Spleen (tissue), 11 donors: ENCODE results near the gene CEP63. TPM values are rescaled to one million over a fixed set of nuclear protein-coding genes. Genes with fewer than 3 reads are reported as not detected.

ENCODE experiments used
- DNase-seq: peaks from one replicate; pipeline ENCODE4 v3.0.0-alpha.2; 2020
- H3K27ac ChIP-seq, 8 donors: fragments of 200-600 bp; sonication (generic) in 7 of 8; 1 replicate in 4 of 8; 2 replicates in 4 of 8; pipeline versions ENCODE4 v1.5.0 to v1.8.0; 2016 to 2021; ENCODE audit warnings: inconsistent platforms in 4 of 8, mild to moderate bottlenecking in 4 of 8, moderate library complexity in 1 of 8
- H3K27me3 ChIP-seq, 7 donors: fragments of 200-600 bp; sonication (generic) in 6 of 7; replicated peaks in 1 of 7; 1 replicate in 4 of 7; 2 replicates in 3 of 7; pipeline versions ENCODE4 v1.5.0 to v1.8.0; 2016 to 2021; ENCODE audit warnings: inconsistent platforms in 3 of 7, mild to moderate bottlenecking in 1 of 7
- H3K36me3 ChIP-seq, 6 donors: fragments of 200-600 bp; sonication (generic) in 5 of 6; 1 replicate in 4 of 6; 2 replicates in 2 of 6; pipeline versions ENCODE4 v1.5.0 to v1.8.0; 2016 to 2021; ENCODE audit warnings: inconsistent platforms in 2 of 6
- H3K4me1 ChIP-seq, 6 donors: fragments of 200-600 bp; sonication (generic) in 5 of 6; 1 replicate in 3 of 6; 2 replicates in 3 of 6; pipeline versions ENCODE4 v1.5.0 to v1.8.0; 2016 to 2021; ENCODE audit warnings: inconsistent platforms in 3 of 6
- H3K4me3 ChIP-seq, 8 donors: fragments of 200-600 bp; sonication (generic) in 7 of 8; 1 replicate in 4 of 8; 2 replicates in 4 of 8; pipeline versions ENCODE4 v1.5.0 to v1.8.0; 2016 to 2021; ENCODE audit warnings: inconsistent platforms in 4 of 8, mild to moderate bottlenecking in 4 of 8, moderate library complexity in 2 of 8
- H3K9me3 ChIP-seq, 8 donors: fragments of 200-600 bp; sonication (generic) in 7 of 8; 1 replicate in 4 of 8; 2 replicates in 4 of 8; pipeline versions ENCODE4 v1.5.0 to v1.8.0; 2016 to 2021; ENCODE audit warnings: inconsistent platforms in 4 of 8
- CTCF ChIP-seq, 11 experiments: fragments of 200-600 bp in 7 of 11; fragments of 450-650 bp in 4 of 11; sonication (generic) in 4 of 11; IDR thresholded peaks in 8 of 11; conservative IDR thresholded peaks in 3 of 11; 1 replicate in 7 of 11; 2 replicates in 4 of 11; pipeline versions ENCODE4 v1.4.0 to v1.8.0; 2016 to 2021; ENCODE audit warnings: antibody characterized with exemption in 11 of 11, inconsistent platforms in 4 of 11, mild to moderate bottlenecking in 1 of 11
- POLR2A ChIP-seq, 3 donors: fragments of 450-650 bp; IDR thresholded peaks; one replicate each; pipeline ENCODE4 v1.5.1; 2017; ENCODE audit warnings: antibody characterized with exemption in 3 of 3, mild to moderate bottlenecking in 1 of 3
- POLR2AphosphoS5 ChIP-seq, 3 donors: sonication (generic); formaldehyde crosslinking; IDR thresholded peaks; one replicate each; pipeline ENCODE4 v1.5.1; 2017; ENCODE audit warnings: antibody characterized with exemption in 3 of 3
- WGBS, 5 donors: extraction: QIAGEN DNeasy Blood & Tissue Kit in 3 of 5; methylation state at CpG; one replicate each; pipeline versions ENCODE4 v1.1.5 to v1.1.7; 2013 to 2018; 5-methylcytosine and 5-hydroxymethylcytosine counted together
- intact Hi-C: fragments of 100-400 bp; cut with DNase I; formaldehyde crosslinking; loops from one replicate; pipeline ENCODE4 v1.15.0; 2023; ENCODE audit warnings: low total_unique reads
- polyA plus RNA-seq, 3 donors: library from polyadenylated mRNA; stranded (reverse); fragments of 200-250 nt; gene quantifications; one replicate each; pipeline ENCODE4 v1.2.1, GENCODE V29; 2013
- total RNA-seq, 7 donors: library from RNA; depleted of rRNA in 3 of 7; stranded (reverse); fragments of >200 nt in 3 of 7; fragmentation: NEBNext Ultra II Directional in 4 of 7; extraction: Animal tissue kit (Norgen Biotek cat#: 25700) in 4 of 7; gene quantifications; one replicate each; pipeline versions ENCODE4 v1.1.0 to v1.2.1, GENCODE V29; 2016 to 2021
- donor health status: healthy with polysubstance abuse.
- donor health status: DM: no; HTN: no; CAD: no; lungs with moderate emphysema.
- donor health status: DM: no; HTN: no; CAD: no.
- donor health status: Bipolar disorder and iron deficiency.
- donor health status: healthy.
- donor health status: DM: no; HTN: no; CAD: no.
- donor health status: DM: yes; HTN: yes; CAD: no.

CEP63 gene
- total and polyA plus RNA-seq, 10 donors, result 13.4 to 37.0 (median 28.1) TPM

DNA sequence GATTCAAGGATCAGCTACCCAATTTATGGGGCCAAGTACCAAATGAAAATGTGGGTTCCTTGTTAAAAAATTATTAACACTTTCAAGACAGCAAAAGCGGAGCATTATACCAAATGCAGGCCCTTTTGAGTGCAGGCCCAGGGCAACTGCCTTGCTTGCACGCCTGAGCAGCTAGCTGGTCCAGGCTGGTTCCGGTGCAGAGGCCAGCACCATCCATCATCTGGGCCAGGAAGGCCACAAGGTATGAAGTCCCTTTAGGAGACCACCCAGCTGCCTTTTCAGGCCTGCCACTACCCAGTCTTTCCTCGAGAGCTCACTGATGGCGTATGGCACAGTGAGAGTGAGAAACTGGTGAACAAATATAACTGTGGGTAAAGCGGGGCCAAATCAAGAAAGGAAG, 13.0 kb upstream of the CEP63 start:
- Histone ChIP-seq H3K4me3 (no peak overlapping the region), H3K4me1 (peaks cover 0 to 8% (median 0%) of the 10 kb centered on the region in 6 donors), H3K36me3 (peaks cover 0 to 53% (median 20%) of the 10 kb centered on the region in 6 donors), H3K9me3 (no peaks in the 10 kb centered on the region), H3K27me3 (no peaks in the 10 kb centered on the region), H3K27ac (no peak overlapping the region)
- no peak for TF ChIP-seq POLR2A (IDR thresholded peaks at IDR 0.05)
- TF ChIP-seq POLR2AphosphoS5 (IDR thresholded peaks at IDR 0.05), result no peak
- no peak for TF ChIP-seq CTCF (IDR thresholded peaks at IDR 0.05 in 8 of 11, conservative IDR thresholded peaks at IDR 0.05 in 3 of 11)
- intact Hi-C loops, result loop anchor here (5.0 to 10.0 kb wide), 3 partner anchors 88 to 276 kb away; no protein-coding TSS in a partner anchor
- no peak for DNase-seq
- WGBS, 5 donors, result 96 to 98% (median 98%) methylated on average over 6 of the region's 6 CpGs

GRCh38 chr3:134473868-134474546, 11.8 kb upstream of the CEP63 start:
- Histone ChIP-seq H3K4me3 (no peak overlapping the region), H3K4me1 (peaks cover 0 to 8% (median 0%) of the 10 kb centered on the region in 6 donors), H3K9me3 (no peaks in the 10 kb centered on the region), H3K27me3 (no peaks in the 10 kb centered on the region), H3K27ac (no peak overlapping the region), H3K36me3 (peaks cover 0 to 64% (median 32%) of the 10 kb centered on the region in 6 donors)
- TF ChIP-seq CTCF (IDR thresholded peaks at IDR 0.05 in 8 of 11, conservative IDR thresholded peaks at IDR 0.05 in 3 of 11) (peak; percentile 42 to 83 (median 74)), POLR2A (IDR thresholded peaks at IDR 0.05) (no peak)
- intact Hi-C loops, result loop anchor here (5.0 to 10.0 kb wide), 3 partner anchors 89 to 277 kb away; no protein-coding TSS in a partner anchor
- 32 to 43% (median 37%) methylated on average over 9 of the region's 9 CpGs for WGBS, 5 donors
- DNase-seq, result no peak

DNA sequence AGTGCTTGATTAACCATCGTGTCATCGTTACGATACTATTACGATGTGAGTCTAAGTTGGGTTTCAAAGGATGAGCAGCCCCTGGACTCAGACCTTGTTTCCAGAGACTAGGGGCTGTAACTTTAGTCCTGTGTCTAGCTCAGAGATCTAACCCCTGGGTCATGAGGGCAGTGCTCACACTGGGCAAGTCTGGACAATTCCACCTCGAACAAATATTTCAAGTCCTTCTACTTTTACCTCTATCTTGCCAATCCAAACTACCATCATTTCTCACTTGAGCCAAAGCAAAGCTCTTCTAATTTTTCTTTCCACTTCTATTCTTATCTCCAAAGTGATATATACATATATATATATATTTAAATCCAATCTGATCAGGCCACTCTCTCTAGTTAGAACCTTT, 10.9 kb upstream of the CEP63 start:
- TF ChIP-seq POLR2A (IDR thresholded peaks at IDR 0.05) (no peak), CTCF (IDR thresholded peaks at IDR 0.05 in 8 of 11, conservative IDR thresholded peaks at IDR 0.05 in 3 of 11) (no peak), POLR2AphosphoS5 (IDR thresholded peaks at IDR 0.05) (no peak)
- DNase-seq, result no peak
- no peak overlapping the region for H3K27ac ChIP-seq
- peaks cover 0 to 74% (median 36%) of the 10 kb centered on the region in 6 donors for H3K36me3 ChIP-seq
- H3K9me3 ChIP-seq, result no peaks in the 10 kb centered on the region
- no peaks in the 10 kb centered on the region for H3K27me3 ChIP-seq
- peaks cover 0 to 8% (median 0%) of the 10 kb centered on the region in 6 donors for H3K4me1 ChIP-seq
- WGBS, 5 donors, result 91 to 95% (median 94%) methylated on average over 5 of the region's 5 CpGs
- intact Hi-C loops, result loop anchor here (5.0 to 10.0 kb wide), 3 partner anchors 90 to 278 kb away; no protein-coding TSS in a partner anchor
- no peak overlapping the region for H3K4me3 ChIP-seq

- TF ChIP-seq CTCF (IDR thresholded peaks at IDR 0.05 in 8 of 11, conservative IDR thresholded peaks at IDR 0.05 in 3 of 11) (no peak), POLR2AphosphoS5 (IDR thresholded peaks at IDR 0.05) (no peak), POLR2A (IDR thresholded peaks at IDR 0.05) (no peak)
- Histone ChIP-seq H3K27me3 (no peaks in the 10 kb centered on the region), H3K27ac (no peak overlapping the region), H3K4me3 (no peak overlapping the region), H3K9me3 (no peaks in the 10 kb centered on the region), H3K4me1 (peaks cover 0 to 8% (median 0%) of the 10 kb centered on the region in 6 donors), H3K36me3 (peaks cover 0 to 87% (median 49%) of the 10 kb centered on the region in 6 donors)
- intact Hi-C loops, result loop anchor here (10.0 kb wide), 1 partner anchor 92 kb away; no protein-coding TSS in a partner anchor
- 76 to 92% (median 87%) methylated on average over 4 of the region's 4 CpGs for WGBS, 5 donors
- no peak for DNase-seq
Observed at GRCh38 chr3:134476306-134476705, 9.6 kb upstream of the CEP63 start.
